ENCODE measurements around the gene CAMKMT. TPM values are rescaled to one million over a fixed set of nuclear protein-coding genes. Genes with fewer than 3 reads are reported as not detected.
A peak's percentile ranks its signal among the peaks of the same experiment; 100 is the strongest.

Gene CAMKMT
- total RNA-seq, 1 experiment from 2014 or later: 17.4 TPM

GRCh38 chr2:44495544-44495943 is 133.8 kb downstream of the CAMKMT start:
- Histone ChIP-seq H3K27ac (ENCODE audit: insufficient read length, low read depth, low read length) (no peak overlapping the region), H3K14ac (ENCODE audit: insufficient read depth, low read length) (no peak overlapping the region), H3K56ac (ENCODE audit: insufficient read length, low read depth, low read length) (no peak overlapping the region), H3K4me2 (ENCODE audit: insufficient read depth, insufficient read length, low read length) (no peak overlapping the region), H4K5ac (ENCODE audit: insufficient read length, low read depth, low read length) (no peak overlapping the region), H2BK5ac (ENCODE audit: insufficient read length, low read length) (no peak overlapping the region), H2BK15ac (ENCODE audit: low read depth, low read length) (no peak overlapping the region), H2BK20ac (ENCODE audit: low read depth, low read length, poor library complexity, severe bottlenecking) (no peak overlapping the region), H3K79me1 (ENCODE audit: insufficient read depth, low read depth, low read length, poor library complexity, severe bottlenecking) (no peaks in the 10 kb centered on the region), H4K20me1 (ENCODE audit: control insufficient read depth, insufficient read depth, insufficient read length) (no peaks in the 10 kb centered on the region), H3K23me2 (ENCODE audit: insufficient read length, low read depth, low read length, poor library complexity, severe bottlenecking) (no peaks in the 10 kb centered on the region), H3K18ac (ENCODE audit: insufficient read length, low read depth, low read length) (no peak overlapping the region), H2AFZ (ENCODE audit: low read length) (no peak overlapping the region), H3K27me3 (ENCODE audit: insufficient read depth, low read length) (no peaks in the 10 kb centered on the region), H3K4ac (ENCODE audit: low read depth, low read length) (no peak overlapping the region), H3K23ac (ENCODE audit: insufficient read length, low read depth, low read length) (no peak overlapping the region), H3K79me2 (ENCODE audit: insufficient read depth, low read length) (no peaks in the 10 kb centered on the region), H3K9ac (ENCODE audit: extremely low read depth, insufficient read length, low read length) (no peak overlapping the region), H3T11ph (ENCODE audit: low read length) (no peak overlapping the region), H2BK12ac (ENCODE audit: insufficient read length, low read depth, low read length) (no peak overlapping the region), H4K91ac (ENCODE audit: insufficient read length, low read depth, low read length) (no peak overlapping the region), H2BK120ac (ENCODE audit: low read depth, low read length, poor library complexity, severe bottlenecking) (no peak overlapping the region), H2AK5ac (ENCODE audit: insufficient read length, low read length) (no peak overlapping the region), H3K4me1 (ENCODE audit: insufficient read depth, low read length) (no peaks in the 10 kb centered on the region), H3K9me3 (ENCODE audit: control insufficient read depth, low read depth, low read length) (no peaks in the 10 kb centered on the region), H4K8ac (replicated peaks; ENCODE audit: insufficient read length, low read depth, low read length) (no peak overlapping the region)
- TF ChIP-seq, protein P1, sequence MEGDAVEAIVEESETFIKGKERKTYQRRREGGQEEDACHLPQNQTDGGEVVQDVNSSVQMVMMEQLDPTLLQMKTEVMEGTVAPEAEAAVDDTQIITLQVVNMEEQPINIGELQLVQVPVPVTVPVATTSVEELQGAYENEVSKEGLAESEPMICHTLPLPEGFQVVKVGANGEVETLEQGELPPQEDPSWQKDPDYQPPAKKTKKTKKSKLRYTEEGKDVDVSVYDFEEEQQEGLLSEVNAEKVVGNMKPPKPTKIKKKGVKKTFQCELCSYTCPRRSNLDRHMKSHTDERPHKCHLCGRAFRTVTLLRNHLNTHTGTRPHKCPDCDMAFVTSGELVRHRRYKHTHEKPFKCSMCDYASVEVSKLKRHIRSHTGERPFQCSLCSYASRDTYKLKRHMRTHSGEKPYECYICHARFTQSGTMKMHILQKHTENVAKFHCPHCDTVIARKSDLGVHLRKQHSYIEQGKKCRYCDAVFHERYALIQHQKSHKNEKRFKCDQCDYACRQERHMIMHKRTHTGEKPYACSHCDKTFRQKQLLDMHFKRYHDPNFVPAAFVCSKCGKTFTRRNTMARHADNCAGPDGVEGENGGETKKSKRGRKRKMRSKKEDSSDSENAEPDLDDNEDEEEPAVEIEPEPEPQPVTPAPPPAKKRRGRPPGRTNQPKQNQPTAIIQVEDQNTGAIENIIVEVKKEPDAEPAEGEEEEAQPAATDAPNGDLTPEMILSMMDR (conservative IDR thresholded peaks at IDR 0.05): no peak
- DNase-seq: no peak
- Mint-ChIP-seq H3K27ac (peak overlapping the region in 1 of 3 experiments; percentile 18; a peak in 1 of 7 replicates), H3K4me1 (peaks cover 8% of the 10 kb centered on the region in 2 experiments; a peak in 2 of 4 replicates), H3K27me3 (ENCODE audit: low read depth) (no peaks in the 10 kb centered on the region), H3K36me3 (ENCODE audit: insufficient read depth in 1 of 3, low read depth in 3 of 3) (no peaks in the 10 kb centered on the region), H3K4me3 (no peak overlapping the region), H3K9me3 (no peaks in the 10 kb centered on the region)
- WGBS (ENCODE audit: extremely low coverage, insufficient read length, low lambda C conversion rate): no CpG with 5 or more reads among the region's 1 CpG

Measured in H9 (cell line).